Neural cell (in vitro differentiated cells): ENCODE results near the gene ARMC9. TPM values are rescaled to one million over a fixed set of nuclear protein-coding genes. Genes with fewer than 3 reads are reported as not detected.

Source experiments
- H2AFZ ChIP-seq: fragments of 200-600, 300-800 bp; sonication (generic), shearing (Covaris generic); 2 replicates; pipeline ENCODE4 v1.6.0; 2014; ENCODE audit warnings: low read depth, mild to moderate bottlenecking, antibody characterized with exemption, low read length, moderate library complexity
- H3F3A ChIP-seq: fragments of 200-600 bp; shearing (Covaris generic); 2 replicates; pipeline ENCODE4 v1.6.1; 2016; ENCODE audit warnings: mild to moderate bottlenecking, moderate library complexity, mixed read lengths, antibody characterized with exemption, low read length; ENCODE audit not compliant: insufficient read depth, poor library complexity, severe bottlenecking
- H3K27ac ChIP-seq: fragments of 200-600, 300-800 bp; sonication (generic), shearing (Covaris generic); 2 replicates; pipeline ENCODE4 v1.5.1; 2014; ENCODE audit warnings: mild to moderate bottlenecking, low read length, moderate library complexity
- H3K27me3 ChIP-seq: fragments of 300-800, 200-600 bp; sonication (generic), shearing (Covaris generic); 2 replicates; pipeline ENCODE4 v1.6.0; 2014; ENCODE audit warnings: mild to moderate bottlenecking, low read depth, low read length, moderate library complexity; ENCODE audit not compliant: insufficient read depth
- H3K36me3 ChIP-seq: fragments of 300-800, 200-600 bp; sonication (generic), shearing (Covaris generic); 2 replicates; pipeline ENCODE4 v1.5.1; 2014; ENCODE audit warnings: mild to moderate bottlenecking, antibody characterized with exemption, low read length, moderate library complexity; ENCODE audit not compliant: insufficient read depth
- H3K4me2 ChIP-seq: fragments of 300-800, 200-600 bp; sonication (generic), shearing (Covaris generic); 2 replicates; pipeline ENCODE4 v1.6.0; 2014; ENCODE audit warnings: mild to moderate bottlenecking, low read length
- H3K4me3 ChIP-seq: fragments of 300-800, 200-600 bp; sonication (generic), shearing (Covaris generic); 2 replicates; pipeline ENCODE4 v1.5.1; 2014; ENCODE audit warnings: mild to moderate bottlenecking, low read length, moderate library complexity
- H3K79me2 ChIP-seq: fragments of 200-600 bp; shearing (Covaris generic); replicated peaks from 2 replicates; pipeline ENCODE4 v1.6.0; 2014; ENCODE audit warnings: mild to moderate bottlenecking, low read length, moderate library complexity; ENCODE audit not compliant: insufficient read depth
- H3K9ac ChIP-seq: fragments of 300-800, 200-600 bp; sonication (generic), shearing (Covaris generic); 2 replicates; pipeline ENCODE4 v1.6.1; 2016; ENCODE audit warnings: mild to moderate bottlenecking, low read length, mixed read lengths
- H3K9me2 ChIP-seq: fragments of 200-600 bp; shearing (Covaris generic); 2 replicates; pipeline ENCODE4 v1.6.1; 2016; ENCODE audit warnings: mild to moderate bottlenecking, low read length, mixed read lengths; ENCODE audit not compliant: insufficient read depth
- H3K9me3 ChIP-seq: fragments of 200-600, 300-800 bp; sonication (generic), shearing (Covaris generic); 2 replicates; pipeline ENCODE4 v1.6.1; 2016; ENCODE audit warnings: mild to moderate bottlenecking, mixed run types, low read length, moderate library complexity, mixed read lengths
- H4K20me1 ChIP-seq: fragments of 200-600 bp; shearing (Covaris generic); 2 replicates; pipeline ENCODE4 v1.6.1; 2016; ENCODE audit warnings: mild to moderate bottlenecking, mixed run types; ENCODE audit not compliant: insufficient read depth
- EP300 ChIP-seq: fragments of 450-650 bp; conservative IDR thresholded peaks from 2 replicates; pipeline ENCODE4 v1.6.1; 2014; ENCODE audit warnings: antibody characterized with exemption, mild to moderate bottlenecking, moderate library complexity; ENCODE audit not compliant: poor library complexity, severe bottlenecking
- EZH2 ChIP-seq: fragments of 200-600, 300-800 bp; shearing (Covaris generic), sonication (generic); IDR thresholded peaks from 2 replicates; pipeline ENCODE4 v1.6.1; 2014; ENCODE audit warnings: antibody characterized with exemption, low read length, borderline replicate concordance, mild to moderate bottlenecking; ENCODE audit not compliant: insufficient read depth, poor library complexity, severe bottlenecking
- MXI1 ChIP-seq: fragments of 450-650 bp; conservative IDR thresholded peaks from 2 replicates; pipeline ENCODE4 v1.6.1; 2014; ENCODE audit warnings: antibody characterized with exemption, mild to moderate bottlenecking; ENCODE audit not compliant: poor library complexity, severe bottlenecking
- POLR2AphosphoS5 ChIP-seq: IDR thresholded peaks from 2 replicates; pipeline ENCODE4 v1.6.1; 2012
- RAD21 ChIP-seq: fragments of 450-650 bp; conservative IDR thresholded peaks from 2 replicates; pipeline ENCODE4 v1.6.1; 2014; ENCODE audit warnings: antibody characterized with exemption, mild to moderate bottlenecking, moderate library complexity
- SMC3 ChIP-seq: fragments of 450-650 bp; conservative IDR thresholded peaks from 2 replicates; pipeline ENCODE4 v1.6.1; 2014; ENCODE audit warnings: antibody characterized with exemption, mild to moderate bottlenecking, moderate library complexity; ENCODE audit not compliant: poor library complexity
- TAF1 ChIP-seq: IDR thresholded peaks from 2 replicates; pipeline ENCODE4 v1.6.1; 2012; ENCODE audit warnings: low read depth
- polyA plus RNA-seq: library from polyadenylated mRNA; depleted of rRNA; stranded (reverse); fragments of >200 nt; gene quantifications from 2 replicates; pipeline ENCODE4 v1.2.3, GENCODE V29; 2014
- TF ChIP-seq, protein P1 (sequence below): fragments of 450-650 bp; IDR thresholded peaks from 2 replicates; pipeline ENCODE4 v1.5.1; 2014; ENCODE audit warnings: antibody characterized with exemption, mild to moderate bottlenecking, moderate library complexity; ENCODE audit not compliant: poor library complexity, severe bottlenecking
- TF ChIP-seq, protein P2 (sequence below): IDR thresholded peaks from 2 replicates; pipeline ENCODE4 v1.6.1; 2012; ENCODE audit warnings: borderline replicate concordance

Gene ARMC9
- polyA plus RNA-seq, 1 donor from 2014 or later, result 13.9 TPM

DNA sequence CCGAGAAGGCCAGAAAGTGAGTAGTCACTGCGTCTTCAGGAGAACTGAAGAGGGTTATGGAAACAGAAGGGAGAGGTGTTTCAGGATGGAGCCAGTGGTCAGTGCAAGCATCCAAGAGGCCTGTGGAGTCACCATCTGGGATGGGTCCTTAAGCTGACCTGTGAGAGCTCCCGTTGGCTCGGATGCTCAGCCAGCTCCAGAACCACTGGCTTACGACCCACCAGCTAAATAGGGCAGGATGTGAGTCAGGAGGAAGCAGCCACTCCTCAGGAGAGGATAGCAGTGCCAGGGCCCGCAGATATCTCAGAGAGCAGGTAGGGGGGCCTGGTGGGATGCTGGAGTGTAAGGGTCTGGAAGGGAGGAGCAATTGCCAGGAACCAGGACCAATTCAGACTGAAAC lies 134.0 kb downstream of the ARMC9 start:
- Histone ChIP-seq H3K27me3 (no peaks in the 10 kb centered on the region), H3K4me3 (no peak overlapping the region), H3K79me2 (no peaks in the 10 kb centered on the region), H3K9me2 (no peaks in the 10 kb centered on the region), H3F3A (no peaks in the 10 kb centered on the region), H3K9me3 (no peaks in the 10 kb centered on the region), H3K36me3 (no peaks in the 10 kb centered on the region), H4K20me1 (no peaks in the 10 kb centered on the region), H3K27ac (no peak overlapping the region), H3K4me2 (no peak overlapping the region), H3K9ac (no peak overlapping the region), H2AFZ (no peak overlapping the region)
- no peak for TF ChIP-seq SMC3
- TF ChIP-seq POLR2AphosphoS5, result no peak
- TF ChIP-seq TAF1, result no peak
- no peak for TF ChIP-seq MXI1
- TF ChIP-seq EZH2, result no peak
- TF ChIP-seq, protein P1, sequence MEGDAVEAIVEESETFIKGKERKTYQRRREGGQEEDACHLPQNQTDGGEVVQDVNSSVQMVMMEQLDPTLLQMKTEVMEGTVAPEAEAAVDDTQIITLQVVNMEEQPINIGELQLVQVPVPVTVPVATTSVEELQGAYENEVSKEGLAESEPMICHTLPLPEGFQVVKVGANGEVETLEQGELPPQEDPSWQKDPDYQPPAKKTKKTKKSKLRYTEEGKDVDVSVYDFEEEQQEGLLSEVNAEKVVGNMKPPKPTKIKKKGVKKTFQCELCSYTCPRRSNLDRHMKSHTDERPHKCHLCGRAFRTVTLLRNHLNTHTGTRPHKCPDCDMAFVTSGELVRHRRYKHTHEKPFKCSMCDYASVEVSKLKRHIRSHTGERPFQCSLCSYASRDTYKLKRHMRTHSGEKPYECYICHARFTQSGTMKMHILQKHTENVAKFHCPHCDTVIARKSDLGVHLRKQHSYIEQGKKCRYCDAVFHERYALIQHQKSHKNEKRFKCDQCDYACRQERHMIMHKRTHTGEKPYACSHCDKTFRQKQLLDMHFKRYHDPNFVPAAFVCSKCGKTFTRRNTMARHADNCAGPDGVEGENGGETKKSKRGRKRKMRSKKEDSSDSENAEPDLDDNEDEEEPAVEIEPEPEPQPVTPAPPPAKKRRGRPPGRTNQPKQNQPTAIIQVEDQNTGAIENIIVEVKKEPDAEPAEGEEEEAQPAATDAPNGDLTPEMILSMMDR, result no peak
- TF ChIP-seq, protein P2, sequence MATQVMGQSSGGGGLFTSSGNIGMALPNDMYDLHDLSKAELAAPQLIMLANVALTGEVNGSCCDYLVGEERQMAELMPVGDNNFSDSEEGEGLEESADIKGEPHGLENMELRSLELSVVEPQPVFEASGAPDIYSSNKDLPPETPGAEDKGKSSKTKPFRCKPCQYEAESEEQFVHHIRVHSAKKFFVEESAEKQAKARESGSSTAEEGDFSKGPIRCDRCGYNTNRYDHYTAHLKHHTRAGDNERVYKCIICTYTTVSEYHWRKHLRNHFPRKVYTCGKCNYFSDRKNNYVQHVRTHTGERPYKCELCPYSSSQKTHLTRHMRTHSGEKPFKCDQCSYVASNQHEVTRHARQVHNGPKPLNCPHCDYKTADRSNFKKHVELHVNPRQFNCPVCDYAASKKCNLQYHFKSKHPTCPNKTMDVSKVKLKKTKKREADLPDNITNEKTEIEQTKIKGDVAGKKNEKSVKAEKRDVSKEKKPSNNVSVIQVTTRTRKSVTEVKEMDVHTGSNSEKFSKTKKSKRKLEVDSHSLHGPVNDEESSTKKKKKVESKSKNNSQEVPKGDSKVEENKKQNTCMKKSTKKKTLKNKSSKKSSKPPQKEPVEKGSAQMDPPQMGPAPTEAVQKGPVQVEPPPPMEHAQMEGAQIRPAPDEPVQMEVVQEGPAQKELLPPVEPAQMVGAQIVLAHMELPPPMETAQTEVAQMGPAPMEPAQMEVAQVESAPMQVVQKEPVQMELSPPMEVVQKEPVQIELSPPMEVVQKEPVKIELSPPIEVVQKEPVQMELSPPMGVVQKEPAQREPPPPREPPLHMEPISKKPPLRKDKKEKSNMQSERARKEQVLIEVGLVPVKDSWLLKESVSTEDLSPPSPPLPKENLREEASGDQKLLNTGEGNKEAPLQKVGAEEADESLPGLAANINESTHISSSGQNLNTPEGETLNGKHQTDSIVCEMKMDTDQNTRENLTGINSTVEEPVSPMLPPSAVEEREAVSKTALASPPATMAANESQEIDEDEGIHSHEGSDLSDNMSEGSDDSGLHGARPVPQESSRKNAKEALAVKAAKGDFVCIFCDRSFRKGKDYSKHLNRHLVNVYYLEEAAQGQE, result no peak
- no peak for TF ChIP-seq EP300
- TF ChIP-seq RAD21, result no peak

DNA sequence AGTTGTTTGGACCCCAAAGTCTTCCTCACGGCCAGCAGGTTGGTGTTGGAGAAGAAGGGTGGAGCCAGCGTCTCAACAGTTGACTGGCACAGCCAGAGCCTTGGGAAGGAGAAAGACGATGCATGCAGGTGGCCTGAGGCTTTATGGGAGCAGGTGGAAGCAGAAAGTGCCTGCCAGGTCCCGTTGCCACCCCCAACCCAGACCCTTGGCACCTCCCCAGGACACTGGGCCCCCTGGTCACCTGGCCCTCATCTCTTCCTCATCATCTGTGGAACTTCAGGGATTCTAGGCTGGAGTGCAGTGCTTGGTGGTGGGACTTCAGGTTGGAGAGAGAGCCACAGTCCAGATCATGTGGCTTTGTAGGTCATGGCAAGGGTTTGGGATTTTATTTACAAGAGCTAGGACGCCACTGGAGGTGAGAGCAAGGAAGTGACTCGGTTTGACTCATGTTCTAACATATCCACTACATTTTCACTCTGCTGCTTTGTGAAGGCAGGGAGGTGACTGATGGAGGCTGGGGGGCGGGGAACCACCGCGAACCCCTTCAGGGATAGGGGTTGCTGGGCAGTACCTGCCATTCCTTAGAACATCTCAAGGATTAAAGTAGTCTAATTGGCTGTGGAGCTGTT lies 134.6 kb downstream of the ARMC9 start:
- TF ChIP-seq RAD21 (no peak), POLR2AphosphoS5 (no peak), MXI1 (no peak), TAF1 (no peak), EP300 (no peak), SMC3 (no peak), EZH2 (no peak)
- TF ChIP-seq, protein P2, result no peak
- TF ChIP-seq, protein P1, result no peak
- H2AFZ ChIP-seq, result no peak overlapping the region

More for the DNA sequence above, 134.6 kb downstream of the ARMC9 start:
- Histone ChIP-seq H3K4me3 (no peak overlapping the region), H3K4me2 (no peak overlapping the region), H3K9me2 (no peaks in the 10 kb centered on the region), H3K27ac (no peak overlapping the region), H3F3A (no peaks in the 10 kb centered on the region), H4K20me1 (no peaks in the 10 kb centered on the region), H3K9me3 (no peaks in the 10 kb centered on the region), H3K27me3 (no peaks in the 10 kb centered on the region), H3K79me2 (no peaks in the 10 kb centered on the region), H3K36me3 (no peaks in the 10 kb centered on the region), H3K9ac (no peak overlapping the region)
